ENCODE data around the gene TMPRSS9.
A peak's percentile ranks its signal among the peaks of the same experiment; 100 is the strongest.
"Not testable (repeated sequence)": the region's sequence is repeated elsewhere in the genome, so short reads cannot be mapped to it uniquely, and the experiment has no call there.

TMPRSS9 gene

GRCh38 chr19:2443116-2443784 is 83.2 kb downstream of the TMPRSS9 start:
- no peak for DNase-seq

- DNase-seq: no peak
Observed at GRCh38 chr19:2443785-2444182, 83.7 kb downstream of the TMPRSS9 start.

GRCh38 chr19:2444251-2445002 is 84.4 kb downstream of the TMPRSS9 start:
- DNase-seq: no peak

GRCh38 chr19:2446381-2446780 is 86.3 kb downstream of the TMPRSS9 start:
- DNase-seq: no peak

GRCh38 chr19:2449019-2449418 is 89.0 kb downstream of the TMPRSS9 start:
- DNase-seq: no peak

GRCh38 chr19:2451138-2451537 is 91.1 kb downstream of the TMPRSS9 start:
- no peak for DNase-seq

- DNase-seq: no peak
Observed at GRCh38 chr19:2451741-2452140, 91.7 kb downstream of the TMPRSS9 start.

GRCh38 chr19:2453431-2454025 is 93.5 kb downstream of the TMPRSS9 start:
- DNase-seq: no peak

GRCh38 chr19:2454199-2454961 is 94.3 kb downstream of the TMPRSS9 start:
- DNase-seq: no peak

GRCh38 chr19:2454962-2455850 is 95.1 kb downstream of the TMPRSS9 start:
- no peak for DNase-seq

GRCh38 chr19:2455851-2456570 is 95.9 kb downstream of the TMPRSS9 start:
- DNase-seq: peak; percentile 18

- DNase-seq: no peak
Observed at GRCh38 chr19:2457394-2458037, 97.5 kb downstream of the TMPRSS9 start.

- DNase-seq: no peak
Observed at GRCh38 chr19:2458054-2458453, 98.0 kb downstream of the TMPRSS9 start.

GRCh38 chr19:2458776-2459175 is 98.7 kb downstream of the TMPRSS9 start:
- DNase-seq: not testable (repeated sequence)

GRCh38 chr19:2460245-2460644 is 100.2 kb downstream of the TMPRSS9 start:
- DNase-seq: no peak

GRCh38 chr19:2461751-2462634 is 101.9 kb downstream of the TMPRSS9 start:
- peak; percentile 19 for DNase-seq

GRCh38 chr19:2462635-2463421 is 102.8 kb downstream of the TMPRSS9 start:
- DNase-seq: peak; percentile 23

- not testable (repeated sequence) for DNase-seq
Observed at GRCh38 chr19:2463694-2464093, 103.6 kb downstream of the TMPRSS9 start.

GRCh38 chr19:2464389-2464788 is 104.3 kb downstream of the TMPRSS9 start:
- no peak for DNase-seq
